ENCODE results near the gene MYLIP.

MYLIP gene

DNA sequence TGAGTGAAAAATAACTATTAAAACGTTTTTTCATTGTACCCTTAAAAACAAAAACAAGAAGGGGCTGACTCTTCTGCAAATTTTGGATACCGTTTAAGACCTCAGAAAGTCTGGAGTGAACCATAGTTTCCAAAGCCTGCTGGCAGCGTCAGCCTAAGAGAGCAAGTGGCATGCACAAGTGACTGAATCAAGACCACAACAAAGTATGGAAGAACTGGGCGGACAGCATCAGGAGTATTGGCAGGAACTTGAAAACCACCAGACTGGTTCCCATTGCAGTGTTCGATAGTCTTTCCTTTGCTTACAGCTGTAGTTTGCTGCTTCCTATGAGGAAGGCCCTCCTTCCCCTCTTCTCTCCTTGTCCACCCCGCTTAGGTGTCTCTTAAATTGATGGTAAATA is 33.7 kb upstream of the MYLIP start:
- Histone ChIP-seq H3K79me2 (ENCODE audit: low read length) (no peaks in the 10 kb centered on the region), H2AFZ (ENCODE audit: low read length) (no peak overlapping the region), H3K4me2 (ENCODE audit: low read depth, low read length) (no peak overlapping the region), H3K9me3 (replicated peaks; ENCODE audit: insufficient read depth, low read length) (no peaks in the 10 kb centered on the region), H3F3A (ENCODE audit: insufficient read depth, low read length) (no peaks in the 10 kb centered on the region), H3K4me1 (ENCODE audit: low read length) (0 out of 2 replicates have a peak, but pooled peaks cover 4% of the 10 kb centered on the region), H3K9me2 (replicated peaks; ENCODE audit: insufficient read depth, low read length) (no peaks in the 10 kb centered on the region), H3K36me3 (replicated peaks; ENCODE audit: insufficient read depth, low read length) (no peaks in the 10 kb centered on the region), H3K27me3 (replicated peaks; ENCODE audit: insufficient read depth, low read length) (no peaks in the 10 kb centered on the region), H3K4me3 (ENCODE audit: low read length) (no peak overlapping the region), H3K9ac (ENCODE audit: low read length) (no peak overlapping the region), H3K27ac (ENCODE audit: low read length) (no peak overlapping the region), H4K20me1 (ENCODE audit: insufficient read depth, low read length) (no peaks in the 10 kb centered on the region)
- DNase-seq = no peak
- TF ChIP-seq EZH2 (optimal IDR thresholded peaks at IDR 0.05; ENCODE audit: low read depth, low read length) (no peak), EZH2phosphoT487 (IDR thresholded peaks at IDR 0.05; ENCODE audit: low read length) (no peak)
- TF ChIP-seq, protein P1, sequence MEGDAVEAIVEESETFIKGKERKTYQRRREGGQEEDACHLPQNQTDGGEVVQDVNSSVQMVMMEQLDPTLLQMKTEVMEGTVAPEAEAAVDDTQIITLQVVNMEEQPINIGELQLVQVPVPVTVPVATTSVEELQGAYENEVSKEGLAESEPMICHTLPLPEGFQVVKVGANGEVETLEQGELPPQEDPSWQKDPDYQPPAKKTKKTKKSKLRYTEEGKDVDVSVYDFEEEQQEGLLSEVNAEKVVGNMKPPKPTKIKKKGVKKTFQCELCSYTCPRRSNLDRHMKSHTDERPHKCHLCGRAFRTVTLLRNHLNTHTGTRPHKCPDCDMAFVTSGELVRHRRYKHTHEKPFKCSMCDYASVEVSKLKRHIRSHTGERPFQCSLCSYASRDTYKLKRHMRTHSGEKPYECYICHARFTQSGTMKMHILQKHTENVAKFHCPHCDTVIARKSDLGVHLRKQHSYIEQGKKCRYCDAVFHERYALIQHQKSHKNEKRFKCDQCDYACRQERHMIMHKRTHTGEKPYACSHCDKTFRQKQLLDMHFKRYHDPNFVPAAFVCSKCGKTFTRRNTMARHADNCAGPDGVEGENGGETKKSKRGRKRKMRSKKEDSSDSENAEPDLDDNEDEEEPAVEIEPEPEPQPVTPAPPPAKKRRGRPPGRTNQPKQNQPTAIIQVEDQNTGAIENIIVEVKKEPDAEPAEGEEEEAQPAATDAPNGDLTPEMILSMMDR (IDR thresholded peaks at IDR 0.05; ENCODE audit: low read length) = no peak

GRCh38 chr6:16097382-16098171 is 31.3 kb upstream of the MYLIP start:
- Histone ChIP-seq H3K9ac (ENCODE audit: low read length) (no peak overlapping the region), H3K27ac (ENCODE audit: low read length) (no peak overlapping the region), H3K9me3 (replicated peaks; ENCODE audit: insufficient read depth, low read length) (no peaks in the 10 kb centered on the region), H3K4me2 (ENCODE audit: low read depth, low read length) (peak overlapping the region; percentile 27; the same call in 1 of the 2 replicates), H3K36me3 (replicated peaks; ENCODE audit: insufficient read depth, low read length) (no peaks in the 10 kb centered on the region), H3K4me1 (ENCODE audit: low read length) (0 out of 2 replicates have a peak, but pooled peaks cover 4% of the 10 kb centered on the region), H3K9me2 (replicated peaks; ENCODE audit: insufficient read depth, low read length) (no peaks in the 10 kb centered on the region), H3F3A (ENCODE audit: insufficient read depth, low read length) (no peaks in the 10 kb centered on the region), H3K79me2 (ENCODE audit: low read length) (no peaks in the 10 kb centered on the region), H3K27me3 (replicated peaks; ENCODE audit: insufficient read depth, low read length) (no peaks in the 10 kb centered on the region), H4K20me1 (ENCODE audit: insufficient read depth, low read length) (no peaks in the 10 kb centered on the region), H2AFZ (ENCODE audit: low read length) (peak overlapping the region; percentile 31), H3K4me3 (ENCODE audit: low read length) (no peak overlapping the region)
- peak; percentile 72 for DNase-seq
- TF ChIP-seq, protein P1 (IDR thresholded peaks at IDR 0.05; ENCODE audit: low read length) = no peak
- no peak for TF ChIP-seq EZH2 (optimal IDR thresholded peaks at IDR 0.05; ENCODE audit: low read depth, low read length)
- TF ChIP-seq EZH2phosphoT487 (IDR thresholded peaks at IDR 0.05; ENCODE audit: low read length) = no peak

GRCh38 chr6:16098211-16098610 is 30.7 kb upstream of the MYLIP start:
- no peak overlapping the region for H3K4me2 ChIP-seq (ENCODE audit: low read depth, low read length)
- H3K9me3 ChIP-seq (replicated peaks; ENCODE audit: insufficient read depth, low read length) = no peaks in the 10 kb centered on the region
- H3K36me3 ChIP-seq (replicated peaks; ENCODE audit: insufficient read depth, low read length) = no peaks in the 10 kb centered on the region
- TF ChIP-seq, protein P1 (IDR thresholded peaks at IDR 0.05; ENCODE audit: low read length) = no peak
- TF ChIP-seq EZH2phosphoT487 (IDR thresholded peaks at IDR 0.05; ENCODE audit: low read length) = no peak
- TF ChIP-seq EZH2 (optimal IDR thresholded peaks at IDR 0.05; ENCODE audit: low read depth, low read length) = no peak
- H3K79me2 ChIP-seq (ENCODE audit: low read length) = no peaks in the 10 kb centered on the region
- H3K27ac ChIP-seq (ENCODE audit: low read length) = no peak overlapping the region
- no peaks in the 10 kb centered on the region for H3K9me2 ChIP-seq (replicated peaks; ENCODE audit: insufficient read depth, low read length)
- H3F3A ChIP-seq (ENCODE audit: insufficient read depth, low read length) = no peaks in the 10 kb centered on the region
- H3K27me3 ChIP-seq (replicated peaks; ENCODE audit: insufficient read depth, low read length) = no peaks in the 10 kb centered on the region
- H3K4me1 ChIP-seq (ENCODE audit: low read length) = 0 out of 2 replicates have a peak, but pooled peaks cover 4% of the 10 kb centered on the region
- H3K9ac ChIP-seq (ENCODE audit: low read length) = no peak overlapping the region
- no peak overlapping the region for H3K4me3 ChIP-seq (ENCODE audit: low read length)
- no peak for DNase-seq
- no peak overlapping the region for H2AFZ ChIP-seq (ENCODE audit: low read length)
- H4K20me1 ChIP-seq (ENCODE audit: insufficient read depth, low read length) = no peaks in the 10 kb centered on the region

Measured in MM.1S (cell line).